ENCODE data around the gene CBFB.

Gene CBFB

GRCh38 chr16:67019171-67019570, 9.8 kb upstream of the CBFB start:
- DNase-seq (ENCODE audit: low read depth in 1 of 2, low spot score in 1 of 2): no peak
- Histone ChIP-seq H3K27ac (replicated peaks) (no peak overlapping the region), H3K4me3 (replicated peaks; ENCODE audit: insufficient read depth, low read length) (no peak overlapping the region), H3K27me3 (ENCODE audit: insufficient read depth, poor library complexity, severe bottlenecking) (peaks cover 6% of the 10 kb centered on the region)
- TF ChIP-seq SPI1 (IDR thresholded peaks at IDR 0.05; ENCODE audit: borderline replicate concordance, low read depth) (no peak), GABPA (IDR thresholded peaks at IDR 0.05; ENCODE audit: low read depth) (no peak), REST (IDR thresholded peaks at IDR 0.05; ENCODE audit: insufficient replicate concordance, low read depth) (no peak), POLR2AphosphoS5 (IDR thresholded peaks at IDR 0.05; ENCODE audit: low read depth) (no peak), CTCF (IDR thresholded peaks at IDR 0.05; ENCODE audit: insufficient read depth, low read length) (no peak)

GRCh38 chr16:67021321-67021720, 7.6 kb upstream of the CBFB start:
- no peak for TF ChIP-seq GABPA (IDR thresholded peaks at IDR 0.05; ENCODE audit: low read depth)
- no peak for TF ChIP-seq CTCF (IDR thresholded peaks at IDR 0.05; ENCODE audit: insufficient read depth, low read length)
- no peak for TF ChIP-seq REST (IDR thresholded peaks at IDR 0.05; ENCODE audit: insufficient replicate concordance, low read depth)
- no peak for TF ChIP-seq POLR2AphosphoS5 (IDR thresholded peaks at IDR 0.05; ENCODE audit: low read depth)
- no peak for TF ChIP-seq SPI1 (IDR thresholded peaks at IDR 0.05; ENCODE audit: borderline replicate concordance, low read depth)
- H3K4me3 ChIP-seq (replicated peaks; ENCODE audit: insufficient read depth, low read length): no peak overlapping the region
- H3K27ac ChIP-seq (replicated peaks): no peak overlapping the region
- H3K27me3 ChIP-seq (ENCODE audit: insufficient read depth, poor library complexity, severe bottlenecking): no peaks in the 10 kb centered on the region
- no peak for DNase-seq (ENCODE audit: low read depth in 1 of 2, low spot score in 1 of 2)

GRCh38 chr16:67022531-67023214, 6.3 kb upstream of the CBFB start:
- TF ChIP-seq CTCF (IDR thresholded peaks at IDR 0.05; ENCODE audit: insufficient read depth, low read length) (no peak), POLR2AphosphoS5 (IDR thresholded peaks at IDR 0.05; ENCODE audit: low read depth) (no peak), SPI1 (IDR thresholded peaks at IDR 0.05; ENCODE audit: borderline replicate concordance, low read depth) (no peak), REST (IDR thresholded peaks at IDR 0.05; ENCODE audit: insufficient replicate concordance, low read depth) (no peak), GABPA (IDR thresholded peaks at IDR 0.05; ENCODE audit: low read depth) (no peak)
- no peaks in the 10 kb centered on the region for H3K27me3 ChIP-seq (ENCODE audit: insufficient read depth, poor library complexity, severe bottlenecking)
- H3K4me3 ChIP-seq (replicated peaks; ENCODE audit: insufficient read depth, low read length): no peak overlapping the region
- DNase-seq (ENCODE audit: low read depth in 1 of 2, low spot score in 1 of 2): no peak
- H3K27ac ChIP-seq (replicated peaks): no peak overlapping the region

Data from HL-60 (cell line).